Kidney glomerular epithelial cell (primary cell): ENCODE data around the gene ZNF441.
A peak's percentile ranks its signal among the peaks of the same experiment; 100 is the strongest.
"Not testable (repeated sequence)": the region's sequence is repeated elsewhere in the genome, so short reads cannot be mapped to it uniquely, and the experiment has no call there.

Source experiments
- DNase-seq: peaks from one replicate; lab custom pipeline; 2025; lab: John Stamatoyannopoulos, UW

The ZNF441 gene

DNA sequence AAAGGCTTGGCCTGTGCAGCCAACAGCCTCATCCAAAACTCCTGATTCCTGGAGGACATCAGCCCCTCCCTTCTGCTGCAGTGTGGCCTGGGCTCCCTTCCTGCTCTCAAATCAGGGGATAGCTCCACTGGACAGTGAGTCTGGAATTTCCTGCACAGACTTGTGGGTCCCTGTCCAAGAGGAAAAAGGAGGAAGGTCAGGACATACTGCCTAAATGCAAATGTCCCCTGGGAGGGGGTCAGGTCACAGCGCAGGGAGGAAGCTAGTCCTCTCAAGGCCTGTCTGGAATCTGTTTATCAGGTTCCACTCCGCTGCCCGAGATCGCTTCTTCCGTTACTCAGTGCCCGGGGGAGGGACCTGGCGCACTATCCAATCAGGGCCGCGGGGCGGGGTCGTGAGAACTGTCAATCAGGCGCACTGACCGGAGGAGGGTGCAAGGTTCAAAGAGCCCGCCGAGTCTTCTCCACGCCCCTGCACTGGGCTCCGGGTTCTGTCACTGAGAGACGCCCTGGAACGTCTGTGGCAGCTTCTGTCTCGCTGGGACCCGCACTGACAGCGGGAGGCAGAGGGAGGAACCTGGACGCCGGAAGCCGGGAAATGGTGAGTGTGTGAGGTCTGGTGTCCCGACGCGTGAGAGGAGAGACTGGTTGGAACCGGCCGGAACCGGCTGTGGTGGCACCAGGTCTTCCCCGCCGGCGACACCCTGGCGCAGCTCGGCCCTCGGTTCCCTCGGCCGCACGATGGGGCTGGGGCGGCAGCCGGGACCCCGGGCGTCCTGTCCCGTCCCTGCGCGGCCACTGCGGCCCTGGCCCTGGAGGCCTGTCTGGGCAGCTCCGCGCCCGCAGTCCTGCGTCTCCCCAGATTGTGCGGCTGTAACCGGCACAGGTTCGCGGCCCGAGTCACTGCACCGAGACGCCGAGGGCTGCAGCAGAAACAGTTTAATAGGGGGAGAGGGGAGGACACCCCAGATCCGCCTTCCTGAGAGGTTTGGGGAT, at the start of gene ZNF441:
ZNF441 (plus strand) TSS at position 404 of the 995 bp plus-strand sequence; CDS start at position 598, 194 bp downstream.
- peak; percentile 84 for DNase-seq

DNA sequence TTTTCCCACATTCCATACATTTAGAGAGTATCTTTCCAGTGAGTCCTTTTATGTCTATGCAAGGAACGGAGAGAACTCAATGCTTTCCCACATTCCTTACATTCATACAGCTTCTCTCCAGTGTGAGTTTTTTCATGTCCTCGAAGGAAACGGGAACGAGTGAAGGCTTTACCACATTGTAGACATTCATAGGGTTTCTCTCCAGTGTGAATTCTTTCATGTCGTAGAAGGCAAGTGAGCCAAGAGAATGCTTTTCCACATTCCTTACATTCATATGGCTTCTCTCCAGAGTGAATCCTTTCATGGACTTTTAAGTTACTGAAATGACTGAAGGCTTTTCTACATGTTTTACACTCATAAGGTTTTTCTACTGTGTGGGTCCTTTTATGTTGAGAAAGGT, 45.1 kb upstream of the ZNF441 start:
- no peak for DNase-seq

DNA sequence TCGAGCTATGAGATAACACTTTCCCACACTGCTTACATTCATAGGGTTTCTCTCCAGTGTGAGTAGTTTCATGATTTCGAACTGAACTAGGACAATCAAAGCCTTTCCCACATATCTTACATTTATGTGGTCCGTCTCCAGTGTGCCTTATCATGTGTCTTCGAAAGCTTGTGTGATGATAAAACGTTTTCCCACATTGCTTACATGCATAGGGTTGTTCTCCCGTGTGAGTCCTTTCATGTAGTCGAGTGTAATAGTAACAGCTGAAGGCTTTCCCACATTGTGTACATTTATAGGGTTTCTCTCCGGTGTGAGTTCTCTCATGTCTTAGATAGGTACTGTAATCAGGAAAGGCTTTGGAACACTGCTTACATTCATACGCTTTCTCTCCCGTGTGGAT, 44.4 kb upstream of the ZNF441 start:
- DNase-seq, result no peak

DNA sequence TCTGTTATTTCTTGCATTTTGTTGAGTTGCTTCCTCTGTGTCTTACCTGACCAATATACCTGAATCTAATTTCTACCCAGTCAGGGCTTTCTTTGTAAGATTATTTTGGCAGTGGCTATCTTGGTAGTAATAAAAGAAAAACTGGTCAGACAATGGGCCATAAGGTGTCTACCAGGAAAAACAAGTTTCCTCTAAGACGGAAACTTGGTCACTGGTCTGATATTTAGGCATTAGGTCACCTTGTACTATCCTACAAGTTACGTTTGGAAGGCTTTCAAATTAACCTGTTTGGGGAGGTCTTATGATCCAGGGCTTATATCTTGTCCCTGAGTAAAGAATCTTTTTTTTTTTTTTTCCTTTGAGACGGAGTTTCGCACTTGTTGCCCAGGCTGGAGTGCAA, 37.2 kb upstream of the ZNF441 start:
- DNase-seq, result no peak

DNA sequence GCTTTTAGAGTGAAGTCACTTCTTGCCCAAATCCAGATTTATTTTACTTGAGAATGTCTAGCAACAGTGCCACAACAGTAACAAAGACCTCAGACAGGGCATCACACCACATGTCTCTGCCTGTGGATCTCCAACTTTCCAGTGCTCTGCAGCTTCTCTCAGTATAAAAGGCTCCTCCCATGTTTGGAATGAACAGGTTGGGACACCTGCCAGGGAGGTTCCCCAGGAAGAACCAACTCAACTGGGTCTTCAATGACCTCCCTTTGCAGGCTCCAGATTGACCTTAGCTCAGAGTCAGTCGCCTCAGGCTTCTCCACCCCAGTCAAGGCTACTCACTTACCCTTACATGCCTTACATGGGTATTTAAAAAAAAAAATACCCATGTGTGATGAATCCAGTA, 31.4 kb upstream of the ZNF441 start:
- DNase-seq, result no peak

DNA sequence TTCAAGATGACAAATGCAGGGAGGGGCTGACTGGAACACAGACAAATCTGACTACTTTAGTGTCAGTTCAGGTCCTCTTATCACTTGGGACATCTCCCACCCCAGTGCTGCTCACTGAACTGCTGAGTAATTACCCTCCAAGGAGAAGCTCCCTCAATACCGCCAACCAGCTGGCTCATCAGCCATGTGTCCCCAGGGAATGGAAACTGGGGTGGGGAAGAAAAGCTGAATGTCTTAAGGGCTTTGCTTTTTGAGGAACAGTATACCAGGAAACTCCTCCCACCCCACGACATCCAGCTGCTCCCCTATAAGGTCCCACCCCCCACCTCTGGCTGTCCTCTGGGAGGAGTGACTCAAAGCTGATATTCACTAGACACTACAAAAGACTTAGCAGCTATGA, 30.1 kb upstream of the ZNF441 start:
- no peak for DNase-seq

DNA sequence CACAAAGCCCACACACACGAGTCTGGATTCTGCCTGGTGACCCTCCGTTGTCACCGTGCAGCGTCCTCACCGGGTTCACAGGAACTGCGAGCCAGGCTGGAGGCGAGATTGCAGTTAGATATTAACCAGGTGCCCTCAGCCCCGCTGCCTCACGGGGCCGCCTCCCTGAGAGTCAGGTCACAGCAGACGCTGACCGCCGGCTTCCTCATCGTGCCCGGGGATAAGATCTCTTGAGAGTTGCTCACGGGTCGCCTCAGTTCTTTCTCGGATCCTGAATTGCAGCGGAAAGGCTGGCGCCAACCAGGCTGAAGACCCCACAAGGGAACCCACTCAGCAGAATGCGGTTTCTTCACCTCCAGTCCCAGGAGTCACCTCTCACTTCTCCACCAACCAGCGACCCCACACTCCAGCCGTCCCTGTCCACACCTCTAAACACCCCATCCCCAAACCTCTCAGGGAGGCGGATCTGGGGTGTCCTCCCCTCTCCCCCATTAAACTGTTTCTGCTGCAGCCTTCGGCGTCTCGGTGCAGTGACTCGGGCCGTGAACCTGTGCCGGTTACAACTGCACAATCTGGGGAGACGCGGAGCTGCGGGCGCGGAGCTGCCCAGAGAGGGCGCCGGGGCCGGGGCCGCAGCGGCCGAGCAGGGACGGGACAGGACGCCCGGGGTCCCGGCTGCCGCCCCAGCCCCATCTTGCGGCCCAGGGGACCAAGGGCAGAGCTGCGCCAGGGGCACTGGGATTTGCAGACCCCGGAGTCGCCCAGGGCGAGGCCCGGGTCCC, 28.6 kb upstream of the ZNF441 start:
- DNase-seq, result peak; percentile 27

DNA sequence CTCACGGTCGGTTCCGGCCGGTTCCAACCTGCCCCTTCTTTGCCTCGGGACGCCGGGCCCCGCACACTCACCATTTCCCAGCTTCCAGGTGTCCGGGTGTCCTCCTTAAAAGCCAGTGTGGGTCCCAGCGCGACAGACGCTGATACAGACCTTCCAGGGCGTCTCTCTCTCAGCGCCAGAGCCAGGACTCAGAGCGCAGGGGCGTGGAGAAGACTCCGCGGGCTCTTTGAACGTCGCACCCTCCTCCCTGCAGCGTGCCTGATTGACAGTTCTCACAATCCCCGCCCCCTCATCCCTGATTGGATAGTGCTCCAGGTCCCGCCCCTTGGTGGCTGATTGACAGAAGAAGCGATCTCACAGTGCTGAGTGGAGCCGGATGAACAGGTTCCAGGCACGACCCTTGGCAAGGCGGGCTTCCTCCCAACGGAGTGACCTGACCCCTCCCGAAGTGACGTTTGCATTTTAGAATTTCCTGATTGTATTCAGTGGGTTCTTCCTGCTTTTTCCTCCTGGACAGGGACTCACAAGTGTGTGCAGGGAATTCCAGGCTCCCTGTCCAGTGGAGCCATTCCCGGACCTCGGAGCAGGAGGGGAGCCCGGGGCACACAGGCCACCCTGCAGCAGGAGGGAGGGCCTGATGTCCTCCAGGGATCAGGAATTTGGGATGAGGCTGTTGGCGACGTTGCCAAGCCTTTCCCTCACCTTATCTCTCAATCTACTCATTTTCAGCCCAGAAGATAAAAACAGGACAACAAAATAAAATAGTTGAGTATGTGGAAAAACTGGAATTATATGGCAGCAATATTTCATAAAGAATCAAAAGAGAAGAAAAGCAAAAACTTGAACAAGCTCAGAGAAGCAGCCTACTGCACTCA, 27.8 kb upstream of the ZNF441 start, which contains the start of gene ZNF823:
ZNF823 (minus strand) TSS at position 201 of the 875 bp plus-strand sequence; CDS start at position 74, 127 bp downstream.
- DNase-seq, result peak; percentile 99

DNA sequence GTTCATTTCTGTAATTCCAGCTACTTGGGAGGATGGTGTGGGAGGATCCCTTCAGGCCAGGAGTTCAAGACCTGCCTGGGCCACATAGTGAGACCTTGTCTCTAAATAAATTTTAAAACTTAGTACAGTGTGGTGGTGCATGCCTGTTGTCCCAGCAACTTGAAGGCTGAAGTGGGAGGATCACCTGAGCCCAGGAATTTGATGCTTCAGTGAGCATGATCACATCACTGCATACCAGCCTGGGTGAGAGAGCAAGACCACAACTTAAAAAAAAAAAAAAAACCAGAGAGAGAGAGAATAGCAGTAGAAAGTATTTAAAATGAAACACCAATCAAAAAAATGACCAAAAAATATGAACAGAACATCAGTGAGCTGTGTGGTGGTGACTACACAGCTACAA, 20.9 kb upstream of the ZNF441 start:
- peak; percentile 83 for DNase-seq

DNA sequence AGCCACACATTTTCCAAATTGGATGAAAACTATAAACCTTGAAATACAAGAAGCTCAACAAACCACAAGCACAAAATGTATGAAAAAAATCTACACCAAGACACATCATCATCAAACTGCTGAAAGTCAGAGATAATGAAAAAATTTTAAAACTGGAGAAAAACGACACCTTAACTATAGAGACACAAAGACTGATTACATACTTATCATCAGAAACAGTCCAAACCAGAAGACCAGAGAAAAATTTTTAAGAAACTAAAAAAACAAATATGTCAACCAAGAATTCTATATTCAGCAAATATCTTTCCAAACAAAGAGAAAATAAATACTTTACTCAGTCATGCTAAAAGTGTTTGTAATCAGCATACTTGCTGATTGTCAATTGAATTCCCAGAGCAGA, 19.5 kb upstream of the ZNF441 start:
- DNase-seq, result no peak

DNA sequence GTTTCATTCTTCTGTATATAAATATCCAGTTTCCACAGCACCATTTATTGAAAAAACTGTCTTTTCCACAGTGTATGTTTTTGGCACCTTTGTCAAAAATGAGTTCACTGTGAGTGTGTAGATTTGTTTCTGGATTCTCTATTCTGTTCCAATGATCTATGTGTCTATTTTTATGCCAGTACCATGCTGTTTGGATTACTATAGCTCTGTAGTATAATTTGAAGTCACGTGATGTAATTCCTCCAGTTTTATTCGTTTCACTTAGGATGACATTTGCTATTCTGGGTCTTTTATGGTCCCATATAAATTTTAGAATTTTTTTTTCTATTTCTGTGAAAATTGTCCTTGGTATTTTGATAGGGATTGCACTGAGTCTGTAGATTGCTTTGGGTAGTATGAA, 17.0 kb upstream of the ZNF441 start:
- no peak for DNase-seq

DNA sequence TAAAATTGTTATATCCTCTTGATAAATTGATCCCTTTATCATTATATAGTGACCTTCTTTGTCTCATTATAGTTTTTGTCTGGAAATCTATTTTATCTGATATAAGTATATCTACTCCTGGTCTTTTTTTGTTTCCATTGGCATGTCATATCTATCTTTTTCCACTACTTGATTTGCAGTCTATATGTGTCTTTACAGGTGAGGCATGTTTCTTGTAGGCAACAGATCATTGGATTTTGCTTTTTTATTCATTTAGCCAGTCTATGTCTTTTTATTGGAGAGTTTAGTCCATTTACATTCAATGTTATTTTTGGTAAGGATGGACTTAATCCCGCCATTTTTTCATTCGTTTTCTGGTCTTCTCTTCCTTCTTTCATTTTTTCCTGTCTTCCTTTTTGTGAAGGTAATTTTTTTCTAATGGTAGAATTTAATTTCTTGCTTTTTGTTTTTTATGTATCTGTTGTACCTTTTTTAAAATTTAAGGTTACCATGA, 14.5 kb upstream of the ZNF441 start:
- DNase-seq, result no peak

DNA sequence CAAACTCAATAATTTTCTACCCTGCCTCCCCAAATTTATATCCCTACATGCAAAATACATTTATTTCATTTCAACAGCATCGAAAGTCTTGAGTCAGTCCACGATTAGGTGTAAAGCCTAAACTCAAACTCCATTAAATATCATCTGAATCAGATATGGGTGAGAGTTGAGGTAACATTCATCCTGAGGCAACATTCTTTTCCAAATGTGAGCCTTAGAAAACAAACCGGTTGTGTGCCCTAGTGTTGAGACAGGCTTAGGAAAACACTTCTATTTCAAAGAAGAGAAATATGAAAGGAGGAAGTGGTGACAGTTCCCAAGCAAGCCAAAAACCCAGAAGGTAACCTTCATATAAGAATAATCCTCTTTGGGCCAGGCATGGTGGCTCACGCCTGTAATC, 12.1 kb upstream of the ZNF441 start:
- no peak for DNase-seq

DNA sequence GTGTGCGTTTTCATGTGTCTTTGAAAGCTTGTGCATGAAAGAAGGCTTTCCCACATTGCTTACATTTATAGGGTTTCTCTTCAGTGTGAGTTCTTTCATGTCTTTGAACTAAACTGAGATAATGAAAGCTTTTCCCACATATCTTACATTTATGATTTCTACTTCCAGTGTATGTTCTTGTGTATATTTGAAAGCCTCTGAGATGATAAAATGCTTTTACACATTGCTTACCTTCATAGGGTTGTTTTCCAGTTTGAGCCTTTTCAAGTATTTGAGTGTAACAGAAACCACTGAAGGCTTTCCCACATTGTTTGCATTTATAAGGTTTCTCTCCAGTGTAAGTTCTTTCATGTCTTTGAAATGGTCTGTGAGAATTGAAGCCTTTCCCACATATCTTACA, 9.8 kb upstream of the ZNF441 start:
- no peak for DNase-seq

DNA sequence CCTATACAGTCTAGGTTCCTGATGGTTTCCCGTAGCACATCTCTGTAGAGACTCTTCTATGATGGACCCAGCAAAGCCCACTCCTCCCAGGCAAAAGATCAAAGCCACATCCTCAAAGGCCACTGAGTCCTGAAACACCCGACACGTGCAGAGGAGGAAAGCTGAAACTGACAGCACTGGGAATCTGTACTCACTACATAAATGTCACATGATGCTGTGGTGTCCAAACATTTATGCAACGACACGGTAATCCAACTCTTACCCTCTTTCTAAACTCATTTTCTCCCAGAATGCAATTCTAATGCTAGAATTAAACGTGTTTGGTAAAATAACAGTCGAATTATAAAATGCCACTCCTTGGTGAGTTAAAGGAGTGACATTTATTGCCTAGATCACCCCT, 7.0 kb upstream of the ZNF441 start:
- DNase-seq, result no peak

DNA sequence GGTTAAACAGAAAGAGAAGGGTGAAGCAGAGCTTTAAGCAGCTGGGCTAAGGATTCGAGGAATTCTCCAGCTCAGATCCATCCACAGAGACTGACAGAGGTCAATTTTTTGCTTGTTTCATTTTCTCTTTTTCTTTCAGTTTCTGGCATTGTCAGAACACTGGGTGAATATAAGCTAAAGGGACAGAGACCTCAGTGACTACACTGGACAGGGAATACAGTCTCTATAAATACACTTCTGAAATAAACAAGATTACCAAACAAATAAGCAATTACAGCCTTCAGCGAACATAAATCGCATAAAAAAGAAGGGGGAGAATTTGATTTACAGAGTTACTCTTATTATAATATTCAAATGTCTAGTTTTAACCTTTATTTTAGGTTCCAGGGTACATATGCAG, 3.7 kb upstream of the ZNF441 start:
- DNase-seq, result no peak

DNA sequence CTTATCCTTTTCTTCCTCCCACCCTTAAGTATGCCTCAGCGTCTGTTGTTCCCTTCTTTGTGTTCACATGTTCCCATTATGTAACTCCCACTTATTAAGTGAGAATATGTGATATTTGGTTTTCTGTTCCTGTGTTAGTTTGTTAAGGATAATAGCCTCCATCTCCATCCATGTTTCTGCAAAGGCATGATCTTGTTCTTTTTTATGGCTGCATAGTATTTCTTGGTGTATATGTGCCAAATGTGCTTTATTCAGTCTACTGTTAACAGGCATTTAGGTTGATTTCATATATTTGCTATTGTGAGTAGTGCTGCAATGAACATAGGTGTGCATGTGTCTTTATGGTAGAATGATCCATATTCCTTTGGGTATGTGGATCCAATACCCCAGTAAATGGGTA, 3.2 kb upstream of the ZNF441 start:
- DNase-seq, result no peak

DNA sequence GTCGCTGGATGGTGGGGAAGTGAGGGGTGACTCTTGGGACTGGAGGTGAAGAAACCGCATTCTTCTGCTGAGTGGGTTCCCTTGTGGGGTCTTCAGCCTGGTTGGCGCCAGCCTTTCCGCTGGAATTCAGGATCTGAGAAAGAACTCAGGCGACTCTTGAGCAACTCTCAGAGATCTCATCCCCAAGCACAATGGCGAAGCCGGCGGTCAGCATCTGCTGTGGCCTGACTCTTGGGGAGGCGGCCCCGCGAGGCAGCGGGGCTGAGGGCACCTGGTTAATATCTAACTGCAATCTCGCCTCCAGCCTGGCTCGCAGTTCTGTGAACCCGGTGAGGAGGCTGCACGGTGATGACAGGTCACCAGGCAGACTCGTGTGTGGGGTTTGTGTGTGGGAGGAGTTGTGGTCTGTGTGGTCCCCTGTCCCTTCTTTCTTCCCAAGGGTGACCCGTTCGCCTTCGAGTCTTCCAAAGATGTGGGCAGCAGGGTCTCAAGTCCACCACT, 883 bp downstream of the ZNF441 start:
- DNase-seq, result peak; percentile 42

DNA sequence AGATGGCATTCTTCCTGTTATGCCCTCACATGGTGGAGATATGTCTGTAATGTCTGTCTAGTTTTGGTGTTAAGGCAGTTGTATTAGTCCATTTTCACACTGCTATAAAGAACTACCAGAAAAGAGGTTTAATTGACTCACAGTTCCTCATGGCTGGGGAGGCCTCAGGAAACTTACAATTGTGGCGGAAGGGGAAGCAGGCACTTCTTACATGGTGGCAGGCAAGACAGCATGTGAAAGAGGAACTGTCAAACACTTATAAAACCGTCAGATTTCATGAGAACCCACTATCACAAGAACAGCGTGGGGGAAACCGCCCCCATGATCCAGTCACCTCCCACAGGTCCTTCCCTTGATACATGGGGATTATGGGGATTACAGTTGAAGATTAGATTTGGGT, 3.2 kb downstream of the ZNF441 start:
- DNase-seq, result no peak

DNA sequence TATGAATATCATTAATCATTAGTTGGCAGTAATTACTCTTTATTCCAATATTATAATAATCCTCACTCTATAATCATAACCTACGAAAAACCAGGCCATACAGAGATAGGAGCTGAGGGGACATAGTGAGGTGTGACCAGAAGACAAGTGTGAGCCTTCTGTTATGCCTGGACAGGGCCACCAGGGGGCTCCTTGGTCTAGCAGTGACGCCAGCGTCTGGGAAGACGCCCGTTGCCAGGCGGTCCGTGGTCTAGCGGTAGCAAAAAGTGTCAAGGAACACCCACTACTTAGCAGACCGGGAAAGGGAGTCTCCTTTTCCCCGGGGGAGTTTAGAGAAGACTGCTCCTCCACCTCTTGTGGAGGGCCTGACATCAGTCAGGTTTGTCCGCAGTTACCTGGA, 4.7 kb downstream of the ZNF441 start:
- not testable (repeated sequence) for DNase-seq

DNA sequence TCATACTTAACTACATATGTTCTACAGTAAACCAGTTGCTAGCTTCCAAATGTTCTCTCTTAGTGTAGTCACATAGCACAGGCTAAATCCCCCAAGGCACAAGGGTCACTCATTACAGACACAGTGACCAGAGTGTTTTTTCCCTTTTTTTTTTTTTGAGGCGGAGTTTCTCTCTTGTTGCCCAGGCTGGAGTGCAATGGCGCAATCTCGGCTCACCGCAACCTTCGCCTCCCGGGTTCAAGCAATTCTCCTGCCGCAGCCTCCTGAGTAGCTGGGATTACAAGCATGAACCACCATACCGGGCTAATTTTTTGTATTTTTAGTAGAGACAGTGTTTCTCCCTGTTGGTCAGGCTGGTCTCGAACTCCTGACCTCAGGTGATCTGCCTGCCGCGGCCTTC, 9.9 kb downstream of the ZNF441 start:
- not testable (repeated sequence) for DNase-seq
